HG02610 (cell line): ENCODE measurements around the gene FLOT1.

ENCODE experiments used
- ATAC-seq: cut with Tn5 transposase; IDR thresholded peaks from one replicate; pipeline ENCODE4 v1.9.1; 2021; ENCODE audit warnings: mild to moderate bottlenecking, moderate library complexity; ENCODE audit not compliant: unreplicated experiment

FLOT1 gene

DNA sequence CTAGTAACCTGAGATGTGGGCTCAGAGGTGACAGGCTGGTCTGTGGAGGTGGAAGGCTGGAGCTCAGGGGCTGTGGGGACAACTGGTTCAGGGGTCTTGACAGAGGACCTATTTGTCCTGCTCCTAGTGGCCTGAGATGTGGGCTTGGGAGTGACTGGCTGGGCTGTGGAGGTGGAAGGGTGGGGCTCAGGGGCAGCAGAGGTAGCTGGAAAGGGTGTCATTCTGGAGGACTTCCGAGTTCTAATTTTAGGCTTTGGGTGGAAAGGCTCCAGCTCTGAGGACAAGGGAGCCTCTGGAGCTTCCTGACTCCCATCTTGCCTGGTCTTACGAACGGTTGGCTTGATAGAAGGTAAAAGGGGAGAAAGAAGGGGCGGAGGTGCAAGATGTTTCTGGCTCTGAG is 36.9 kb downstream of the FLOT1 start:
- ATAC-seq: no peak

DNA sequence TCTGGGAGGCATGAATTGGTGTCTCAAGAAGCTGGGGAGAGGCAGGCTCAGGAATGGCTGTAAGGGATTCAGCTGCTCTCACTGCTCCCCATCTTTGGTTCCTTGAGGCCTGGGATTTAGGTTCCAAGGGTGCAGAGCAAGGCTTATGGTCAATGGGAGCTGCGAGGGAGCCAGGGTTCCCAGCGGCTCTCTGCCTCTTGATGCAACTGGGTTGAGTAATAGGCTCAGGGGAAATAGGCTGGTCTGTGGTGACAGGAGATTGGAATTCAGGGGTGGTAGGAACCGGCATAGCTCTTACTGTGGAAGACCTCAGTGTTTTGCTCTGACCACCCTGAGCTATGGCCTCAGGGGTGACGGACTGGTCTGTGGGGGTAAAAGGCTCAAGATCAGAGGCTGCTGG is 38.7 kb downstream of the FLOT1 start:
- ATAC-seq: no peak

DNA sequence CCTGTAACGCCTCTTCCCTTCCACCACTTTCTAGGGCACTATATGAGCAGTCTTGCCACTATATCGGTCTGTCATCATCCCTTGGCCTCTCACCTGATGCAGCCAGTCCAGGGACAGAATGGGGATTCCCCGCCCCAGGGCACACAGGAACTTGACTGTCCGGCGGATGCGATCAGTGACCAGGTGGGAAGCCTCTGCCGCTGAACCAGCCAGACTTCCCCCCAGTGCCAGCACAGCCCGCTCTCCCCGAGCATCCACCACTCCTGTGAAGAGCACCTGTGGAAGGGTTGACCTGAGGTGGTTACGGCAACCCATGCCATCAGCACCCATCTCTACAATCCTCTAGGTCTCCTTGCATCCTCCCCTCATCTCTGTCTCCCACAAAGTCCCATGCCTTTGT is 39.5 kb downstream of the FLOT1 start:
- ATAC-seq: no peak

DNA sequence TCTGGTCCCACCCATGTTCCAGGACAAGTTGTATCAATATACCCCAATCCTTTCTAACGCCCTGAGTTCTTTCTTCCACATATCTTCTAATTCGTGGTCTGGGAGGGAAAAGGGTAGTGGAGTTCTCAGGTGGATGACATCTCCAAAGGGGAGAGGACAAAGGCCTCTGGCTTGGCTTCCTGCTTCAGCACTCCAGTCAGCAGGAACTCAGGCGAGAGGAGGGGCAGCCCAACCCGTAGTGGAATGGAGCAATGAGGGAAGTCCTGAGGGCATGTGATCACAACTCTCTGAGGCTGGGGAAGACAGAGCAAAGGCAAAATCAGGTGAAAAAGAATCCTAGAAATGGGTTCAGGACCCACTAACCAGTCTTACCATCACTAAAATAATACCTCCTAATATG is 42.1 kb downstream of the FLOT1 start:
- no peak for ATAC-seq

DNA sequence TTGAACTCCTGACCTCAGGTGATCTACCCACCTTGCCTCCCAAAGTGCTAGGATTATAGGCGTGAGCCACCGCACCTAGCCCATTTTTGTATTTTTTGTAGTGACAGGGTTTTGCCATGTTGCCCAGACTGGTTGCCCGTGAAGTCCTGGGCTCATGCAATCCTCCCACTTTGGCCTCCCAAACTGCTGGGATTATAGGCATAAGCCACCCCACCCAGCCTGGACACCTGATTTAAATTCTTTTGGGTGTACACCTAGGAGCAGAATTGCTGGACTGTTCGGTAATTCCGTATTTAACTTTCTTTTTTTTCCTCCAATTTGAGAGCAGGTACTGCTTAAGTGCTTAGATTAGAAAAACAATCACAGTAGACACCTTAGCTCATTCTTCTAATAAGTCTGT is 46.1 kb downstream of the FLOT1 start:
- no peak for ATAC-seq

DNA sequence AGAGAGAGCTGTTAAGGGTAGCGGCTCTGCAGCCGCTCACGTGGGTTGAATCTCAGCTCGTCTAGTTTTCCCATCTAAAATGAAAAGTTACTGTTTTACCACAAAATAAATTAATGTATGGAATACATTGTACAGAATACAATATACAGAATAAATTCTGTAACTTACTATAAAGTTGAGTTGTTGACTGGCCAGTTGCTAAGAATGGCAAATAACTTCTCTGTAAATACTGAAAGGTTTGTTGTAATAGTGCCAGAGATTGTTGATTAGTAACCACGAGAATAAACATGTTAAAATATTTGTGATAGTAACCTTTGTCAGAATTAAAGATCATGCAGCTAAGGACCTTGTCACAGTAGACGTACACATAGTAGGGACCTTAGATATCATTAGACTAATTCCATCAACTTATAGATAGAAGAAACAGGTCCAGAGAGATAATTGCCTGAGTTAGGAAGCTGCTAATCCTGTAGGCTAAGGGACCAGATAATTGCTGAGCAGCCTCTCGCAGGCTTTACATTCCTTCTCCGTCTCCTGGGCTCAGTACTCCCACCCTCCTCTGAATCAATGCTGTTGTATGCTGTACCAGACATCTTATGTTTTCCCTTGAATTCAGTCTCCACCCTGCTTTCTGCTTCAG is 51.2 kb downstream of the FLOT1 start:
- ATAC-seq: no peak

DNA sequence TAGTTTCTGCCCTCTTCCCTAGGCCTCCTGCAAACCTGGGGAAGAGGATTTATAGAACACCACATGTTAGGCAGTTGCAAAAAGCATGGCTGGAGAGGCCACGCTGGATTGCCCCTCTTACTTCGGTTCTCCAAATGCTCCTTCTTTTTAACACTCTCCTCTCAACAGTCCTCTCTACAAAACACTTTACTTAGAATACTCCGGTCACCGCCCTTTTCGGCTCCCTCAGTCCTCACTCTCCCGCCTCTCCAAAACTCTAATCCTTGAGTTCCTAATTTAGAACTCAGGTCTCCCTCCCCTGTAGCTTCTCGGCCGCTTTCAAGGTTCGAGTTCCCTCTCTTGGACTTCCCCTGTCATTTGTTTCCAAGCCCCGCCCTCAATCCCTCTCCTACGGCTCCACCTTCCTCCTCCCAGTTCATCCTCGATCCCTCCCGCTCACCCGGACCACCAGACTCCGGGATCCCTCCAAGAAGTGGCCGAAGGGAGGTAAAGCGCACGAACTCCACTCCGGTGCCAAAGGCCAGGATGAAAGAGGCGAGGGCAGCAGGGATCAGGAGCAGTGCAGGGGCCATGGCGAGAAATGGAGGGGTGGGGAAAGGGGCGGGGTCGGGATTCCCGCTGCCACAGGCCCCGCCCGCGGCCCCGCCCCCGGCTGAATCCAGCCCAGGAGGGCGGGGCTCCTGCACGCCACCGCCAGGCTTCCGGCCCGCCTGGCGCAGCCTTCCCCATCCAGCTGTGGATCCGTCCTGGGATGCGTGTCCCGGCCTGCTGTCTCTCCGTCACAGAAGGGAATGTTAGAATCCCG is 51.9 kb downstream of the FLOT1 start, which contains the start of gene NRM:
Gene NRM, minus strand, starts transcription at position 582 of the 805 bp plus-strand sequence. Its CDS starts 10 bp downstream, at position 572.
- ATAC-seq: peak; percentile 35

DNA sequence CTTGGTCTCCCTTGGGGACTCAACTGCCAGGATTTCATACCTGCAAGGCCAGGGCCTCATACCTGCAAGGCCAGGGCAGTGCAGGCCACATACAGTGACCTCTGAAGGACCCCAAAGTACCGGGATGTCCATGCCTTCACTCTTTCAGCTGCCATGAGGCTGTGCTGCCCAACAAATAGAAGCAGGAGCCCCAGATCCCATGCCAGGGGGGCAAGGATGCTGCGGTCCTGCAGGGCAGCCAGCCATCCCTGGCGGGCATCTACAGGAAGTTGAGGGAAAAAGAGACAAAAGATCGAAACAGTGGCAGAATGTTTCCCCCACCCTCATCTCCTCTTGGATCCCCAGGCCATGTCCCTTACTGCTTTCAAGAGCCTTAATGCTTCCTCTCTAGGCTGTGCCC is 52.5 kb downstream of the FLOT1 start:
- no peak for ATAC-seq

DNA sequence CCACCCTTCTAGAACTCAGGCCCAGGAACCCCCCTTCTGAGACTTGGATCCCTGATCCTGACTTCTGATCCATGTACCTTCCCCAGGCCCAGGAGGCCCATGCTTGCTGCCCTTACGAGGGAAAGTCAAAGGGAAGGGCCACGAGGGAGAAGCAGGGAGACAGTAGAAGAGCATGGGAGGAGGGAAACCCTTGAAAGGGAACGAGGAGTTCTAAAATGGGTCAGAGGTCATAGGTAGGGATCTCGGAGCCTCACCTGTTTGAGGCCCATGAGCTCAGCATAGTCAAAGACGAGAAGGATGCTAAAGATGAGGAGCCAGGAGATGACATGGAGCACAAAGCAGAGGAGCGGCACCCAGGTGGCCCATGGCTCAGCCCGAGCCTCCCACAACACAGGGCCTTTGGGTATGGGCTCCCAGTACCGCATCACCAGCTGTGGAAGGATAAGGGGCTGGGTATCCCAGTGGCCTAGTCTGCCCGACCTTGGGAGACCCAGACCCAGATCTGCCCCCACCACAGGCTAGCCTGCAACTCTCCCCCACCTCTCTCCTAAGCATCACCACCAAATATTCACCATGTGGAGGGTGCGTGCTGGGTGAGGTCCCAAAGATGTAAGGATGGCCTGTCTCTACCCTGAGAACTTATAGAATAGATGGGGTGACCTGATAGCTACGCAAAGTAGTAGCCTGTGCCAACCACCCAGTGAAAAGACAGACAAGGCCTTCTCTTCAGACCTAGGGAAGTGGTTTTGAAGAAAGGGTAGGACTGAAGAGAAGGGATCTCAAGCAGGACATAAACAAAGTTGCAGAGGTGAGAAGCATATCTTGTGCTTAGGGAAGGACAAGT is 53.2 kb downstream of the FLOT1 start:
- no peak for ATAC-seq

DNA sequence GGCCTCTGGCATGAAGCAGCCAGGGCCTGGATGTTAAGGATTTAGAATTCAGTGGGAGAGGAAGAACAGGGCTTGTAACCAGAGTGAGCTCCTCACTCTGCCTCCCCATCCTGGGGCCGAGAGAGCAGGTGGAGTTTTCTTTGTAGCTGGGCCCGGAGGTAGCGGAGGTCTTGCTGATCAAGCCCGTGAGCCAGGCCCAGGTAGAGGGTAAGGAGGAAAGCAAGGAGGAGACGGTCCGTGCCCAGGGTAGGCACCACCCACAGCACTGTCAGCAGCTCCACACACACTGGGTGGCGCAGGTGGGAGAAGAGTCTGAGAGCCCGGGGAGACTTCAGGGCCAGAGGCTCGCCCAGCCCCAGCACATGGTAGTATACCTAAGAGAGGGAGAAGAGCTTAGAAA is 53.9 kb downstream of the FLOT1 start:
- no peak for ATAC-seq

DNA sequence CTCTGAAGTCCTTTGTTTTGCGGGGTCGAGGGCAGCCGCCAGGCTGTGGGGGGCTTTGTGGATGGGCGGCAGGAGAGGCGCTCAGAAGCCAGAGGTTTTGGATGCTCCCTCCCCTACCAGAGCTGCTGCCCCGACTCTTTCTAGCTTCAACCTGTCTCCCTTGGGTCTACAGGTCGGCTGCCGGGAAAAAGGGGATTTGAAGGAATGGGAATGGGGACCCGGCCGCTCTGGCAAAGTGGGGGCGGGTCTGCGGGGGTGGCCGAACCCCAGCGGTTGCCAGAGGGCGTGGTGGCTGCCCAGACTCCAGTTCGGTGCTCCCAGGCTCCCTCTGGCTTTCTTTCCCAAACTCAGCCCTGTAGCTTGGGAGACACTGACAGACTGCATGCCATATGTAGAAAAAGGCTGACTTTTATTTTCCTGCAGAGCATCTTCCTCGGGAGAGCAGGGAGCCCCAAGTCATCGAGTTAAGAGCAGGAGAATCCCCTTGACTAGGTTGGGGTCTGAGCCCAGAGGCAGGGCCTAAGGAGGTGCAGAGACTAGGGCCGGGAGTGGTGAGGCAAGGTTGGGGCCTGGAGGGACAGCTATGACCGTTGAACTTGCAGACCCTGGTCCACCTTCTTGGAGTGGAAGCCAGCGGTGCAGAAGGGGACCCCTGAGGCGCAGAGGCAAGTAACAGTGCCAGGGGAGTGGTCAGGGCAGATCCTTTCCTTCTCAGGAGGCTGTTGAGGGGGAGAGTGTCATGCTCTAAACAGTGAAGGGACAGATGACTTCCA is 54.6 kb downstream of the FLOT1 start:
- ATAC-seq: no peak

DNA sequence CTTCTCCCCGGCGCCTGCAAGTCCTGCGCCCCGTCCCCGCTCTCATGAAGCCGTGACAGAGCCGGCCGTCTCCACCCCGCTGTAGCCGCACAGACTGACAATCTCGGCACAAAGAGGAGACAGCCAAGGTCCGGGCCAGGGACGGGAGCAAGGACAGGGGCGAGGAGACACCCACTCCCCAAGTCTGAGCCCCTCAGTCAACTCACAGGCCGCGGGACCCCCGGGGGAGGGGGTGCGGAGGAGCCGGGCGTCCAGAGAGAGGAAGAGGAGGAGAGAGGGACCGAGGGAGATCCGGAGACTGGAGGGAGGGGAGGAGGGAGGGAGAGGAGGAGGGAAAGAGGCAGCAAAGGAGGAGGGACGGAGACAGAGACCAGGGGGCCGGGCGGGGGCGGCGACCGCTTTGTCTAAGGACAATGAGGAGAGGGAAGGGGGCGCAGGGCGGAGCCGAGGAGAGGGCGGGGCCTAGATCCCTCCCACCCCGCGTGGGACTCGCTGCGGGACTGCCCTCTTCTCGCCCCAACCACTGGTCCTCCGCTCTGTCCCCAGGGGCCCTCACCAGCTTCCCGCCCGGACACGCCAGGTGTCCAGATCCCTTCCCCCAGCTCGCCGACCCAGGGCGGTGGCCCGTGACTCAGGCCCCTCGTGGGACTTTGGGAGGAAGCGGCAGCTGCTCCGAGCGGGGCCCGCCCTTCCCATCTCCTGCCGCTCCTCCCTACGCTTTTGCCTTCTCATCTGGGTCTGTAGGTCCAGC is 55.4 kb downstream of the FLOT1 start:
- peak; percentile 54 for ATAC-seq

DNA sequence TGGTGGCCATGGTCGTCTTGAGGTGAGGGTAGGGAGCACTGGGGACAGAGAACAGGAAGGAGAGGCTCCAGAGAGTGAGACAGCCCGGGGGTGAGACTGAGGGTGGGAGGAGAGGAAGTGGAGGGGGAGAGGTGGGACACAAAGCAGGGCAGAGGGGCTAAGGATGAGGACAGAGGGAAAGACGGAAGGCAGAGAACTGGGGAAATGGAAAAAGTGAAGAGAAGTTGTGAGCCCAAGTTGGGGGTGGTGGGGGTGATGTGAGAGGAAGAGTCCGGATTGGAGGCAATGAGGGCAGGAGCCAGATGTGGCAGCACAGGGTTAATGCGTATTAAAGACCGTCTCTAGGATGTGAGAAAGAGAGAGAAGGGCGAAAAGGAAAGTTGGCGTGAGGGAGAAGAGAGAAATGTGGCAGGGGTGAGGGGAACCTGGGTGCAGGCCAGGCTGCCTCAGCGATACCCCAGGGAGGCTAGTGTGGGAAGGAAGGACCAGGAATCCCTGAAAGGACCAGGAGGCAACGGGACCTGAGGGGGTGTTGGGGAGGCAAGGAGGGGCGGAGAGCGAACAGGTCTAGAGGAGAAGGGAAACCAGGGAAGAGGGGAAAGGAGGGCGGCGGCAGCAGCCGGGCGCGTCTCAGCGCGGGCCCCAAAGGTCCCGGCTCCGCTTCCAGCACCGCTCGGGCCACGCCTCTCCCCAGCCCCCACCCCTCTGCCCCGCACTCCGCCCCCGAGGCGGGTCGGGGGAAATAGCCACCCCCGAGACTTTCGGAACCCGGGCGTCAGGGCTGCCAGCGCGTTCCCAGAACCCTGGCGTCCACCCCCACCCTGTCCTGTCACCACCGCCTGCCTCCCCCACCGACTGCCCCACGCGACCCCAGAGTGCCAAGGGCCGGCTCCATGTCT is 56.2 kb downstream of the FLOT1 start, which contains the start of gene PPP1R18:
Gene PPP1R18, minus strand, starts transcription at position 637 of the 899 bp plus-strand sequence. Its CDS starts 627 bp downstream, at position 10.
- ATAC-seq: peak; percentile 12

DNA sequence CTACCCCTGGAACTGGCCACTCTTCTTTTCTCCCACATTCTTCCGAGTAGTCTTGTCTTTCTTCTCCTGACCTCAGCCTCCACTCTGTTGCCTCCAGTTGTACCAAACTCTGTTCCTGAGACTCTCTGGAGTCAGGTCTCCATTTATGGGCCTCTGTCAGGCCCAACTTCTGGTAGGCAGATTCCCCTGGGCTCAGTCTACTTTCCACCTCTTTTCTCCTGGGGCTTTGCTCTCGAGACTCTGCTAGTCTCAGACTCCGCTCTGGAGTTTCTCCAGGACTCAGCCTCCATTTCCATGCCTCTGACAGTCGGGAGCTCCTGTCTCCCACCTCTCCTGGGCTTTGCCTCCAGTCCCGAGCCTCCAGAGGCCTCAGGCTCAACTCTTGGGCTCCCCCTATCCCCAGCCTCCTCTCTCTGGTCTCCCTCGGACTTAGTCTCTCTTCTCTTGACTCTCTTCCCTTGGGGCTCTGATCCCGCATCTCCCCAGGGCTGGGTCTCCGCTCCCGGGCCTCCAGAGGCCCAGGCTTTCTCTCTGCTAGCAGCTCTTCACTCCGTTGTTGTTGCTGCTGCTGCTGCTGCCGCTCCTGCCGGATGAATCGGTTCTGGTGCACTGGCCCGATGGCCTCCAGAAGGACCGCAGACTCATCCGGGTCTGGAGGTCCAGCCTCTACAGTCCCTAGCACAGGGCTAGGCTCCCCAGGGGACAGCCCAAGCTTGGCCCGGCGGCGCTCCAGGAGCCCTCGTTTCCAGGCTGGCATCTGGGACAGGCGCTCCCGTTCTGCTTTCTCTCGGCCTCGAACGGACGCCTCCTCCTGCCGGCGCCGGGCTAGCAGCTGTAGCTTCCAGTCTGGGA is 57.1 kb downstream of the FLOT1 start:
- no peak for ATAC-seq

DNA sequence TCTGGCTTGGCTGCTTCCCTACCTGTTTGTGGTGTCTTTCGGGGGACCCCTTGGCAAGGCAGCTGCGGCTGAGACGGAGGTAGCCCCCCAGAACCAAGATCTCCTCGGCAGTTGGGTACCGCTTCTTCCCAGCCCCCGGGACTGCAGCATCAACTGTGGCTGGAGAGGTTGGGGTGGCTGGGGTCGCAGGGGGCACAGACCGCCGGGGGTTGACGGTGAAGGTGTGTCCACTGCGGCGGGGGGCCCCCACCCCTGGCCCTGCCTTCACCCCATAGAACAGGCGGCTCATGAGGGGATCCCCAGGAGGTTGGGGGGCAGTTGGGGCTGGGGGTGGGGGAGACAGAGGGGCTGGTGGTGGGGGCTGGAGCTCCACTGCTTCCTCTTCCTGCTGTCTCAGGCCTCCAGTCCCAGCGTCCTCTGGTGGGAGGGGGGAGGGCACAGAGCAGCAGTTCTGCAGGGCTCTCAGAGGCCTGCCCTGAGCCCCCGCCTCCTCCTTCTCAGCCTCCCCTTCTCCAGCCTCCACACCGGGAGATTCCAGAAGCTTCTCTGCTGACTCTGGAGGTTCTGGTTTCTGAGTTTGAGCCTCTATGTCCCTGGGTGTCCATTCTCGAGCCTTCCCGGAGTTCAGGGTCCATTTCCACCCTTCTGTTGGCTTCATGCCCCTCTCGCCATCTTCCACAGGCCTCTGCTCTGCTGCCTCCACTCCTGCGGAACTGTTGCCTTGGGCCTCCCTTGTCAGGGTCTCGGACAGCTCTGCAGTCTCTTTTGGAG is 57.9 kb downstream of the FLOT1 start:
- ATAC-seq: no peak

DNA sequence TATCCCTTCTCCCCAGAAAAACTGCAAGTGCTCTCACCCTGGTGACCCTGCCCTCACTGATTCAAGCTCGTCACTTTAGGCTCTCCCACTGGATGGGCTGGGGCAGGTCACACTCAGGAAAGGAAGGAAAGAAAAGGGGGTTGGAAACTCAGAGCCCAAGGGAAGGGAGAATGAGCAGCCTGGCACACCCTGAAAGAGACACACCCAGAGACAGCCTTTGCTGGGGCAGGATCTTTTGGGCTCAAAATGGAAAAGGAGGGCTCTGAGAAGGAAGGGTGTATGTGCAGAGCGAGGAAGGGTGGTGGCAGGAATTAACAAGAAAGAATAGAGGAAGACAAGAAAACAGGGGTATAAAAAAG is 58.5 kb downstream of the FLOT1 start:
- no peak for ATAC-seq
